ENCODE measurements around the gene KLHDC2.

DNA sequence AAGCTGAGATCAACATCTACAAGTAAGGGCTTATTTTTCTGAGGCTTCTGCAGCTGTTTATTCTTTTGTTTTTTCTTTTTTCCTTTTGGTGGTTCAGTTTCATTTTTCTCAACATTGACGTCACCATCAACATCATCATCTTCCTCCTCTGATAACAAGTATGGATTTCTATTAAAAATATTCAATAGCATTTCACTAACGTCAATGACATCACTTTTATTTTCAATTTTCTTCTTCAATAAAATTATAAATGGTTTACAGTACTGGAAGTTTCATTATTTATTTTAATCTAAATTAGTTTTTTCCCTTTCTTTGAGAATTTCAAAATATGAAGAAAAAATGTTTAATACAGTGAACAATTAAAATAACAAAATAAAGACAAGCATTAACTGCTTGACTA is 60.7 kb downstream of the KLHDC2 start:
- TF ChIP-seq, protein P1, sequence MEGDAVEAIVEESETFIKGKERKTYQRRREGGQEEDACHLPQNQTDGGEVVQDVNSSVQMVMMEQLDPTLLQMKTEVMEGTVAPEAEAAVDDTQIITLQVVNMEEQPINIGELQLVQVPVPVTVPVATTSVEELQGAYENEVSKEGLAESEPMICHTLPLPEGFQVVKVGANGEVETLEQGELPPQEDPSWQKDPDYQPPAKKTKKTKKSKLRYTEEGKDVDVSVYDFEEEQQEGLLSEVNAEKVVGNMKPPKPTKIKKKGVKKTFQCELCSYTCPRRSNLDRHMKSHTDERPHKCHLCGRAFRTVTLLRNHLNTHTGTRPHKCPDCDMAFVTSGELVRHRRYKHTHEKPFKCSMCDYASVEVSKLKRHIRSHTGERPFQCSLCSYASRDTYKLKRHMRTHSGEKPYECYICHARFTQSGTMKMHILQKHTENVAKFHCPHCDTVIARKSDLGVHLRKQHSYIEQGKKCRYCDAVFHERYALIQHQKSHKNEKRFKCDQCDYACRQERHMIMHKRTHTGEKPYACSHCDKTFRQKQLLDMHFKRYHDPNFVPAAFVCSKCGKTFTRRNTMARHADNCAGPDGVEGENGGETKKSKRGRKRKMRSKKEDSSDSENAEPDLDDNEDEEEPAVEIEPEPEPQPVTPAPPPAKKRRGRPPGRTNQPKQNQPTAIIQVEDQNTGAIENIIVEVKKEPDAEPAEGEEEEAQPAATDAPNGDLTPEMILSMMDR (conservative IDR thresholded peaks at IDR 0.05; ENCODE audit: low read length), result no peak
- no peak for TF ChIP-seq EZH2phosphoT487 (IDR thresholded peaks at IDR 0.05; ENCODE audit: borderline replicate concordance, low read depth, low read length)

All from OCI-LY7 (cell line).